Liver (tissue), 9 donors: ENCODE data around the gene IGF2BP3. TPM values are rescaled to one million over a fixed set of nuclear protein-coding genes. Genes with fewer than 3 reads are reported as not detected.

Experiments used
- DNase-seq: peaks from one replicate; pipeline ENCODE4 v3.0.0-alpha.2; 2017; ENCODE audit warnings: low spot score
- H3K27ac ChIP-seq, 2 donors: one replicate each; pipeline ENCODE4 v1.7.0; 2013; ENCODE audit warnings: inconsistent platforms in 2 of 2, low read length in 2 of 2, control low read depth in 1 of 2, low read depth in 1 of 2, mild to moderate bottlenecking in 1 of 2
- H3K27me3 ChIP-seq, 4 donors: one replicate each; pipeline versions ENCODE4 v1.6.1 to v1.7.0; 2013; ENCODE audit warnings: low read length in 3 of 4, inconsistent platforms in 1 of 4, mild to moderate bottlenecking in 1 of 4, moderate library complexity in 1 of 4; ENCODE audit not compliant: control insufficient read depth in 4 of 4, insufficient read depth in 4 of 4
- H3K36me3 ChIP-seq, 4 donors: one replicate each; pipeline versions ENCODE4 v1.6.1 to v1.7.0; 2013; ENCODE audit warnings: low read length in 3 of 4, mild to moderate bottlenecking in 3 of 4, low read depth in 1 of 4, moderate library complexity in 1 of 4; ENCODE audit not compliant: control insufficient read depth in 4 of 4, insufficient read depth in 3 of 4
- H3K4me1 ChIP-seq, 4 donors: one replicate each; pipeline versions ENCODE4 v1.6.1 to v1.7.0; 2013; ENCODE audit warnings: low read length in 3 of 4, mild to moderate bottlenecking in 3 of 4, moderate library complexity in 1 of 4; ENCODE audit not compliant: control insufficient read depth in 4 of 4, insufficient read depth in 4 of 4
- H3K4me3 ChIP-seq, 3 donors: one replicate each; pipeline versions ENCODE4 v1.6.1 to v1.7.0; 2013; ENCODE audit warnings: low read length in 3 of 3, control low read depth in 1 of 3, low read depth in 1 of 3, mild to moderate bottlenecking in 1 of 3
- H3K9ac ChIP-seq, 2 donors: one replicate each; pipeline ENCODE4 v1.7.0; 2013; ENCODE audit warnings: low read length in 2 of 2, mild to moderate bottlenecking in 2 of 2, moderate library complexity in 2 of 2, control low read depth in 1 of 2, low read depth in 1 of 2
- H3K9me3 ChIP-seq, 4 donors: one replicate each; pipeline versions ENCODE4 v1.6.1 to v1.7.0; 2013; ENCODE audit warnings: low read length in 3 of 4; ENCODE audit not compliant: control insufficient read depth in 4 of 4
- CTCF ChIP-seq: fragments of 150-350 bp; IDR thresholded peaks from 2 replicates; pipeline ENCODE4 v1.5.1; 2017; ENCODE audit warnings: improper control_type of control experiment, low read depth, low read length; ENCODE audit not compliant: missing input control
- EGR1 ChIP-seq, 2 donors: IDR thresholded peaks; 2 replicates each; pipeline ENCODE4 v1.6.1; 2016 to 2018; ENCODE audit warnings: antibody characterized with exemption in 2 of 2, low read depth in 2 of 2
- FOXA1 ChIP-seq: IDR thresholded peaks from 2 replicates; pipeline ENCODE4 v1.6.1; 2016; ENCODE audit warnings: antibody characterized with exemption
- FOXA2 ChIP-seq: IDR thresholded peaks from 2 replicates; pipeline ENCODE4 v1.6.1; 2016; ENCODE audit warnings: antibody characterized with exemption
- GABPA ChIP-seq, 2 donors: IDR thresholded peaks in 1 of 2; conservative IDR thresholded peaks in 1 of 2; 2 replicates each; pipeline ENCODE4 v1.6.1; 2016; ENCODE audit warnings: antibody characterized with exemption in 2 of 2, mild to moderate bottlenecking in 1 of 2, moderate library complexity in 1 of 2
- HNF4A ChIP-seq, 2 donors: conservative IDR thresholded peaks; 2 replicates each; pipeline ENCODE4 v1.6.1; 2016; ENCODE audit warnings: antibody characterized with exemption in 2 of 2, mild to moderate bottlenecking in 2 of 2
- HNF4G ChIP-seq: IDR thresholded peaks from 2 replicates; pipeline ENCODE4 v1.6.1; 2016; ENCODE audit warnings: antibody characterized with exemption
- NR2F2 ChIP-seq: IDR thresholded peaks from 2 replicates; pipeline ENCODE4 v1.6.1; 2016; ENCODE audit warnings: antibody characterized with exemption
- RAD21 ChIP-seq, 2 donors: IDR thresholded peaks; 2 replicates each; pipeline ENCODE4 v1.6.1; 2016; ENCODE audit warnings: antibody characterized with exemption in 2 of 2, mild to moderate bottlenecking in 2 of 2
- REST ChIP-seq: IDR thresholded peaks from 2 replicates; pipeline ENCODE4 v1.6.1; 2016; ENCODE audit warnings: antibody characterized with exemption, mild to moderate bottlenecking
- RXRA ChIP-seq, 2 donors: IDR thresholded peaks; 2 replicates each; pipeline ENCODE4 v1.6.1; 2017 to 2018; ENCODE audit warnings: antibody characterized with exemption in 2 of 2, mild to moderate bottlenecking in 1 of 2
- SP1 ChIP-seq: IDR thresholded peaks from 2 replicates; pipeline ENCODE4 v1.6.1; 2018; ENCODE audit warnings: antibody characterized with exemption, mild to moderate bottlenecking
- TAF1 ChIP-seq: conservative IDR thresholded peaks from 2 replicates; pipeline ENCODE4 v1.6.1; 2016; ENCODE audit warnings: antibody characterized with exemption, mild to moderate bottlenecking
- WGBS: extraction: QIAGEN DNeasy Blood & Tissue Kit; methylation state at CpG from one replicate; pipeline ENCODE4 v1.1.7; 2013; 5-methylcytosine and 5-hydroxymethylcytosine counted together
- polyA plus RNA-seq, 2 donors: library from polyadenylated mRNA; stranded (reverse) in 1 of 2; unstranded in 1 of 2; fragments of 200-250 nt in 1 of 2; fragments of >200 nt in 1 of 2; fragmentation: Nextera tagmentation in 1 of 2; extraction: Ambion mirVana in 1 of 2; gene quantifications; one replicate each; pipeline versions ENCODE4 v1.2.1 to v1.2.3, GENCODE V29; 2013 to 2015
- total RNA-seq, 2 donors: library from RNA; depleted of rRNA; stranded (reverse); fragments of >200 nt; gene quantifications; one replicate each; pipeline ENCODE4 v1.2.3, GENCODE V29; 2014
- TF ChIP-seq, protein P1 (sequence below): IDR thresholded peaks from 2 replicates; pipeline ENCODE4 v1.6.1; 2016; ENCODE audit warnings: antibody characterized with exemption
- donor health status: healthy.
- donor health status: healthy.
- donor health status: healthy.
- donor health status: healthy.
- donor health status: healthy.

IGF2BP3 gene
- total and polyA plus RNA-seq, 4 donors: 0.17 to 28.4 (median 0.23) TPM; not detected in 1

GRCh38 chr7:23369695-23370404 lies 100.4 kb downstream of the IGF2BP3 start:
- no peak for DNase-seq
- TF ChIP-seq TAF1 (no peak), FOXA1 (no peak), EGR1 (IDR thresholded peaks at IDR 0.05; ENCODE audit: low read depth in 2 of 2) (no peak), REST (no peak), NR2F2 (no peak), RXRA (IDR thresholded peaks at IDR 0.05) (no peak), RAD21 (IDR thresholded peaks at IDR 0.05) (no peak), HNF4G (no peak), SP1 (no peak), HNF4A (conservative IDR thresholded peaks at IDR 0.05) (no peak), CTCF (no peak), GABPA (IDR thresholded peaks at IDR 0.05 in 1 of 2, conservative IDR thresholded peaks at IDR 0.05 in 1 of 2) (no peak)
- TF ChIP-seq, protein P1, sequence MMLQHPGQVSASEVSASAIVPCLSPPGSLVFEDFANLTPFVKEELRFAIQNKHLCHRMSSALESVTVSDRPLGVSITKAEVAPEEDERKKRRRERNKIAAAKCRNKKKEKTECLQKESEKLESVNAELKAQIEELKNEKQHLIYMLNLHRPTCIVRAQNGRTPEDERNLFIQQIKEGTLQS: no peak
- Histone ChIP-seq H3K27ac (no peak overlapping the region), H3K4me1 (no peaks in the 10 kb centered on the region), H3K36me3 (no peaks in the 10 kb centered on the region), H3K27me3 (no peaks in the 10 kb centered on the region), H3K4me3 (no peak overlapping the region), H3K9ac (no peak overlapping the region), H3K9me3 (no peaks in the 10 kb centered on the region)
- WGBS: 90% methylated on average over 5 of the region's 5 CpGs

GRCh38 chr7:23369100-23369499 lies 101.2 kb downstream of the IGF2BP3 start:
- no peak for DNase-seq
- no peaks in the 10 kb centered on the region for H3K9me3 ChIP-seq
- no peak overlapping the region for H3K4me3 ChIP-seq
- no peak overlapping the region for H3K27ac ChIP-seq
- no peaks in the 10 kb centered on the region for H3K4me1 ChIP-seq
- TF ChIP-seq FOXA2 (no peak), CTCF (no peak), REST (no peak), EGR1 (IDR thresholded peaks at IDR 0.05; ENCODE audit: low read depth in 2 of 2) (no peak)
- no peaks in the 10 kb centered on the region for H3K27me3 ChIP-seq
- H3K36me3 ChIP-seq: no peaks in the 10 kb centered on the region
- WGBS: 79% methylated on average over 4 of the region's 4 CpGs
- H3K9ac ChIP-seq: no peak overlapping the region
